ENCODE measurements around the gene NUMB.

NUMB gene

GRCh38 chr14:73339206-73339605 is 119.1 kb downstream of the NUMB start:
- no peak overlapping the region for H3K4ac ChIP-seq (ENCODE audit: low read depth, low read length)
- no peak overlapping the region for H4K91ac ChIP-seq (ENCODE audit: low read depth, low read length)
- H3K23ac ChIP-seq (ENCODE audit: low read length): no peak overlapping the region
- no peaks in the 10 kb centered on the region for H3K79me1 ChIP-seq (ENCODE audit: low read length)
- no peak overlapping the region for H3K27ac ChIP-seq (ENCODE audit: low read depth, low read length)
- peak; percentile 56 to 80 for DNase-seq
- H4K12ac ChIP-seq (ENCODE audit: low read depth, low read length): no peak overlapping the region
- no peak overlapping the region for H3K9ac ChIP-seq (ENCODE audit: low read length)
- H3K9me3 ChIP-seq (ENCODE audit: insufficient read depth, low read depth, low read length): no peaks in the 10 kb centered on the region
- H2BK5ac ChIP-seq (ENCODE audit: low read depth, low read length, poor library complexity): no peak overlapping the region
- H3K36me3 ChIP-seq (ENCODE audit: control insufficient read depth in 1 of 2, insufficient read depth in 2 of 2, low read length in 2 of 2): no peaks in the 10 kb centered on the region
- H4K8ac ChIP-seq (ENCODE audit: low read depth, low read length): no peak overlapping the region
- H3K14ac ChIP-seq (ENCODE audit: low read length): no peak overlapping the region
- H2AFZ ChIP-seq (ENCODE audit: insufficient read depth, low read length, poor library complexity): no peak overlapping the region
- H2BK120ac ChIP-seq (ENCODE audit: insufficient read depth, low read length, poor library complexity): no peak overlapping the region
- no peak overlapping the region for H3K4me2 ChIP-seq (ENCODE audit: low read length)
- H3K4me1 ChIP-seq (ENCODE audit: control insufficient read depth in 1 of 2, insufficient read depth in 2 of 2, low read length in 2 of 2): peaks cover 6 to 9% of the 10 kb centered on the region in 2 experiments
- no peaks in the 10 kb centered on the region for H3K27me3 ChIP-seq (ENCODE audit: insufficient read depth, low read length)
- no peak overlapping the region for H3K4me3 ChIP-seq (ENCODE audit: low read depth, low read length)
- H2AK5ac ChIP-seq (ENCODE audit: low read length): no peak overlapping the region
- H3K79me2 ChIP-seq (ENCODE audit: control insufficient read depth, insufficient read depth, low read length, poor library complexity): no peaks in the 10 kb centered on the region
- H3K18ac ChIP-seq (ENCODE audit: low read length): no peak overlapping the region
- H2BK12ac ChIP-seq (ENCODE audit: low read length): no peak overlapping the region

GRCh38 chr14:73338551-73338950 is 119.8 kb downstream of the NUMB start:
- no peaks in the 10 kb centered on the region for H3K36me3 ChIP-seq (ENCODE audit: control insufficient read depth in 1 of 2, insufficient read depth in 2 of 2, low read length in 2 of 2)
- no peak overlapping the region for H2AK5ac ChIP-seq (ENCODE audit: low read length)
- H3K4ac ChIP-seq (ENCODE audit: low read depth, low read length): no peak overlapping the region
- no peaks in the 10 kb centered on the region for H3K79me2 ChIP-seq (ENCODE audit: control insufficient read depth, insufficient read depth, low read length, poor library complexity)
- H3K4me3 ChIP-seq (ENCODE audit: low read depth, low read length): no peak overlapping the region
- H3K14ac ChIP-seq (ENCODE audit: low read length): no peak overlapping the region
- H3K79me1 ChIP-seq (ENCODE audit: low read length): no peaks in the 10 kb centered on the region
- no peak overlapping the region for H4K91ac ChIP-seq (ENCODE audit: low read depth, low read length)
- no peak overlapping the region for H3K23ac ChIP-seq (ENCODE audit: low read length)
- H3K27me3 ChIP-seq (ENCODE audit: insufficient read depth, low read length): no peaks in the 10 kb centered on the region
- peaks cover 6 to 9% of the 10 kb centered on the region in 2 experiments for H3K4me1 ChIP-seq (ENCODE audit: control insufficient read depth in 1 of 2, insufficient read depth in 2 of 2, low read length in 2 of 2)
- H3K27ac ChIP-seq (ENCODE audit: low read depth, low read length): no peak overlapping the region
- H2AFZ ChIP-seq (ENCODE audit: insufficient read depth, low read length, poor library complexity): no peak overlapping the region
- no peak overlapping the region for H3K9ac ChIP-seq (ENCODE audit: low read length)
- H4K8ac ChIP-seq (ENCODE audit: low read depth, low read length): no peak overlapping the region
- H3K9me3 ChIP-seq (ENCODE audit: insufficient read depth, low read depth, low read length): no peaks in the 10 kb centered on the region
- no peak overlapping the region for H4K12ac ChIP-seq (ENCODE audit: low read depth, low read length)
- H3K4me2 ChIP-seq (ENCODE audit: low read length): no peak overlapping the region
- no peak overlapping the region for H2BK12ac ChIP-seq (ENCODE audit: low read length)
- no CpG with 5 or more reads among the region's 1 CpG for WGBS (ENCODE audit: extremely low coverage, insufficient coverage, insufficient read length)
- H2BK120ac ChIP-seq (ENCODE audit: insufficient read depth, low read length, poor library complexity): no peak overlapping the region
- no peak overlapping the region for H3K18ac ChIP-seq (ENCODE audit: low read length)
- H2BK5ac ChIP-seq (ENCODE audit: low read depth, low read length, poor library complexity): no peak overlapping the region
- peak; percentile 37 to 83 for DNase-seq

- no peak overlapping the region for H4K8ac ChIP-seq (ENCODE audit: low read depth, low read length)
- no peak overlapping the region for H4K91ac ChIP-seq (ENCODE audit: low read depth, low read length)
- no peak overlapping the region for H2BK5ac ChIP-seq (ENCODE audit: low read depth, low read length, poor library complexity)
- H2BK120ac ChIP-seq (ENCODE audit: insufficient read depth, low read length, poor library complexity): no peak overlapping the region
- H4K12ac ChIP-seq (ENCODE audit: low read depth, low read length): no peak overlapping the region
- no peaks in the 10 kb centered on the region for H3K36me3 ChIP-seq (ENCODE audit: control insufficient read depth in 1 of 2, insufficient read depth in 2 of 2, low read length in 2 of 2)
- H3K9me3 ChIP-seq (ENCODE audit: insufficient read depth, low read depth, low read length): no peaks in the 10 kb centered on the region
- DNase-seq: no peak
- no peak overlapping the region for H3K4me2 ChIP-seq (ENCODE audit: low read length)
- no CpG with 5 or more reads among the region's 2 CpGs for WGBS (ENCODE audit: extremely low coverage, insufficient coverage, insufficient read length)
- no peak overlapping the region for H3K4ac ChIP-seq (ENCODE audit: low read depth, low read length)
- no peak overlapping the region for H2BK12ac ChIP-seq (ENCODE audit: low read length)
- no peaks in the 10 kb centered on the region for H3K4me1 ChIP-seq (ENCODE audit: control insufficient read depth in 1 of 2, insufficient read depth in 2 of 2, low read length in 2 of 2)
- no peak overlapping the region for H2AK5ac ChIP-seq (ENCODE audit: low read length)
- no peak overlapping the region for H3K23ac ChIP-seq (ENCODE audit: low read length)
- no peak overlapping the region for H3K9ac ChIP-seq (ENCODE audit: low read length)
- no peaks in the 10 kb centered on the region for H3K79me1 ChIP-seq (ENCODE audit: low read length)
- H3K79me2 ChIP-seq (ENCODE audit: control insufficient read depth, insufficient read depth, low read length, poor library complexity): no peaks in the 10 kb centered on the region
- H3K4me3 ChIP-seq (ENCODE audit: low read depth, low read length): no peak overlapping the region
- no peaks in the 10 kb centered on the region for H3K27me3 ChIP-seq (ENCODE audit: insufficient read depth, low read length)
- no peak overlapping the region for H3K27ac ChIP-seq (ENCODE audit: low read depth, low read length)
- H3K14ac ChIP-seq (ENCODE audit: low read length): no peak overlapping the region
- H2AFZ ChIP-seq (ENCODE audit: insufficient read depth, low read length, poor library complexity): no peak overlapping the region
- no peak overlapping the region for H3K18ac ChIP-seq (ENCODE audit: low read length)
These were observed 125.3 kb downstream of the NUMB start for GRCh38 chr14:73333031-73333430.

- Histone ChIP-seq H2AK5ac (ENCODE audit: low read length) (no peak overlapping the region), H2BK120ac (ENCODE audit: insufficient read depth, low read length, poor library complexity) (no peak overlapping the region), H3K79me2 (ENCODE audit: control insufficient read depth, insufficient read depth, low read length, poor library complexity) (no peaks in the 10 kb centered on the region), H3K27ac (ENCODE audit: low read depth, low read length) (no peak overlapping the region), H3K79me1 (ENCODE audit: low read length) (no peaks in the 10 kb centered on the region), H2BK12ac (ENCODE audit: low read length) (no peak overlapping the region), H4K12ac (ENCODE audit: low read depth, low read length) (no peak overlapping the region), H3K23ac (ENCODE audit: low read length) (no peak overlapping the region), H2AFZ (ENCODE audit: insufficient read depth, low read length, poor library complexity) (no peak overlapping the region), H3K9me3 (ENCODE audit: insufficient read depth, low read depth, low read length) (no peaks in the 10 kb centered on the region), H3K4ac (ENCODE audit: low read depth, low read length) (no peak overlapping the region), H3K14ac (ENCODE audit: low read length) (no peak overlapping the region), H4K8ac (ENCODE audit: low read depth, low read length) (no peak overlapping the region), H3K4me3 (ENCODE audit: low read depth, low read length) (no peak overlapping the region), H3K4me1 (ENCODE audit: control insufficient read depth in 1 of 2, insufficient read depth in 2 of 2, low read length in 2 of 2) (no peaks in the 10 kb centered on the region), H2BK5ac (ENCODE audit: low read depth, low read length, poor library complexity) (no peak overlapping the region), H3K27me3 (ENCODE audit: insufficient read depth, low read length) (no peaks in the 10 kb centered on the region), H3K36me3 (ENCODE audit: control insufficient read depth in 1 of 2, insufficient read depth in 2 of 2, low read length in 2 of 2) (no peaks in the 10 kb centered on the region), H3K9ac (ENCODE audit: low read length) (no peak overlapping the region), H3K4me2 (ENCODE audit: low read length) (no peak overlapping the region), H3K18ac (ENCODE audit: low read length) (no peak overlapping the region), H4K91ac (ENCODE audit: low read depth, low read length) (no peak overlapping the region)
- WGBS (ENCODE audit: extremely low coverage, insufficient coverage, insufficient read length): no CpG with 5 or more reads among the region's 1 CpG
- DNase-seq: no peak
These were observed 132.6 kb downstream of the NUMB start for GRCh38 chr14:73325630-73326299.
